ENCODE data around the gene SCN3A. TPM values are rescaled to one million over a fixed set of nuclear protein-coding genes. Genes with fewer than 3 reads are reported as not detected.

The SCN3A gene
- total and polyA plus RNA-seq, 10 of the 15 experiments (the other 5 are each of a cell fraction or from before 2014, with no cell fraction given), result 0.04 to 0.34 (median 0.06) TPM; not detected in 3

- ATAC-seq (no peak), DNase-seq (ENCODE audit: low read depth, low spot score) (no peak), FAIRE-seq (no peak)
- intact Hi-C loops (cut with micrococcal nuclease; ENCODE audit: unreplicated experiment) (no loop called here), in situ Hi-C loops (cut with MboI) (no loop called here)
- Histone ChIP-seq H3K4me2 (ENCODE audit: control insufficient read depth, insufficient read depth) (no peak overlapping the region), H3K4me1 (ENCODE audit: control insufficient read depth, insufficient read depth, low read length) (no peaks in the 10 kb centered on the region), H3K36me3 (ENCODE audit: control insufficient read depth in 2 of 2, insufficient read depth in 2 of 2, low read length in 1 of 2) (no peaks in the 10 kb centered on the region), H3K9ac (ENCODE audit: control insufficient read depth, insufficient read depth, low read length) (no peak overlapping the region), H3K27me3 (replicated peaks in 1 of 2; ENCODE audit: control insufficient read depth in 2 of 2, insufficient read depth in 2 of 2, low read length in 1 of 2) (no peaks in the 10 kb centered on the region), H3K27ac (ENCODE audit: control insufficient read depth, insufficient read depth) (no peak overlapping the region), H4K20me1 (ENCODE audit: control insufficient read depth, insufficient read depth) (no peaks in the 10 kb centered on the region), H3K4me3 (no peak overlapping the region), H3K9me3 (replicated peaks; ENCODE audit: control insufficient read depth, insufficient read depth, low read length) (no peaks in the 10 kb centered on the region), H3K79me2 (ENCODE audit: control insufficient read depth, insufficient read depth, low read length) (no peaks in the 10 kb centered on the region), H2AFZ (ENCODE audit: control insufficient read depth, low read depth, low read length) (no peak overlapping the region)
- BruUV-seq (replicated peaks), result no TSS peak
- RAD21 ChIA-PET (ENCODE audit: unreplicated experiment), result no interaction called here
- SMC1A ChIA-PET (ENCODE audit: uncharacterized antibody, unreplicated experiment), result interaction anchor here (0.6 kb wide), 1 partner anchor 67 kb away, joined by 3 read pairs; no protein-coding TSS in a partner anchor
- CTCF ChIA-PET, result no interaction called here
- WGBS (ENCODE audit: insufficient coverage, insufficient replicate concordance, low lambda C conversion rate, missing lambda C conversion rate), result 2% methylated on average over 3 of the region's 3 CpGs
- no peak for TF ChIP-seq HSF1 (IDR thresholded peaks at IDR 0.05; ENCODE audit: low read depth, low read length)
- TF ChIP-seq JUND (IDR thresholded peaks at IDR 0.05; ENCODE audit: low read depth, low read length), result no peak
- no peak for TF ChIP-seq IKZF1 (conservative IDR thresholded peaks at IDR 0.05)
- TF ChIP-seq TARDBP (IDR thresholded peaks at IDR 0.05; ENCODE audit: borderline replicate concordance), result no peak
- TF ChIP-seq NFXL1 (IDR thresholded peaks at IDR 0.05; ENCODE audit: borderline replicate concordance), result no peak
- TF ChIP-seq CREM (IDR thresholded peaks at IDR 0.05; ENCODE audit: low read depth), result no peak
- TF ChIP-seq BCL11A (IDR thresholded peaks at IDR 0.05; ENCODE audit: low read depth, low read length), result no peak
- TF ChIP-seq POLR2AphosphoS5 (IDR thresholded peaks at IDR 0.05; ENCODE audit: low read length), result no peak
- no peak for TF ChIP-seq CREB1 (IDR thresholded peaks at IDR 0.05; ENCODE audit: low read depth)
- TF ChIP-seq ZBED1 (IDR thresholded peaks at IDR 0.05; ENCODE audit: borderline replicate concordance), result no peak
- no peak for TF ChIP-seq ZNF217 (IDR thresholded peaks at IDR 0.05)
- TF ChIP-seq MYB (IDR thresholded peaks at IDR 0.05; ENCODE audit: borderline replicate concordance, low read depth, low read length), result no peak
- POLR2A ChIA-PET, result no interaction called here
Observed at GRCh38 chr2:165057931-165058330, 145.9 kb downstream of the SCN3A start.
